HG02623 (cell line): ENCODE data around the gene ARHGAP6.

Experiments
- ATAC-seq: cut with Tn5 transposase; IDR thresholded peaks from one replicate; pipeline ENCODE4 v1.9.1; 2021; ENCODE audit warnings: moderate library complexity; ENCODE audit not compliant: unreplicated experiment

ARHGAP6 gene

DNA sequence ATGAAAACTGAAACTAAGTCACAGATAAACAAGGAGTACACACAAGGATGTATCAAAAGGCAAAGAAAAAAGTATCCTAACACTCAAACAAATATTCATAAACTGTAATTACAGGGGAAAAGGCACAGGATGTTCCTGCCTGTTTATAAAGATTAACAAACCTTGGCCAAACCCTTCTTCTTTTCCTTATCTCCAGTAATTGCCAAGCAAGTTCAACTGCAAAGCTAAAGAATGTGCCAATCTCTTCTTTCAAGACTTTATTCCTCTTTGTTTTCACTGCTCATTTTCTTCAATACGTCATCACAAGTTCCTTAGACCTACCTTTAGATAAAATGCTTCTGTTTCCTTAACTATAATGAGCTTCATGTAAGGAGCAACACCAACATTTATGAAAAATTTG, 201.3 kb downstream of the ARHGAP6 start:
- ATAC-seq: no peak

DNA sequence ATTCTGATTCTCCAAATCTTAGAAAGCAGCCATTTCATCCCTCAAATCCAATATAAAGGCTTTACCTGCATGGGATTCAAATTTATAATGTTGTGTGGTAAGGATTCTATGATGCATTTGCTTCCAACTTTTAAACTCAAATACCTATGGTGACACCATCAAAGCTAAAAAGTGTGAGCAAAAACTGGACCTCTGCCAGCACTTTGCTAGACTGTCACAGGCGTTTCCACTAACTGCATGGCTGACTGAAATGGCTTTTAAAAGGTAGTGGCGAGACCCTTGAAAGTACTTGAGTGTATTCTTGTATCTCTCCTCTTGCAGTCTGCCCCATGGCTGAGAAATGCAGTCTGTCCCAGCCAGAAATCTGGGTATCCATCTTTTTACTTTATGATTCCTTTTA, 203.1 kb downstream of the ARHGAP6 start:
- no peak for ATAC-seq

DNA sequence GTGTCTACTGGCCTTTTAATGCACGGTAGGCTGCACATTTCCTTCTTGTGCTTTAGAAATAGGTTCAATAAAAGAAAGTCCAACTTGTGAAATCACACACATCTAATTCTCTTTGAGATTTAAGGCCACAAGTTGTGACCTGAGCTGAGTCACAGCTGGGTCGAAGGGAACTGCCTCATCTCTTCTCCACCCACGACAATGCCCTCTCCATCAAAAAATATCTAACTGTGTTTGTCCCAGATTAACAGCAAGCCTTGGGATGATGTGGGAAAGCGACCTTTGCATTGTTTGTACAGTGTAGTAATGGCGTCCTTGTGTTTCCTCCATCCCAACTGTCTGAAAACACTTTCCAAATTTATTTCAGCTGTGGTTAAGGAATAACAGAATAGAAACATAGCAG, 203.6 kb downstream of the ARHGAP6 start:
- no peak for ATAC-seq

DNA sequence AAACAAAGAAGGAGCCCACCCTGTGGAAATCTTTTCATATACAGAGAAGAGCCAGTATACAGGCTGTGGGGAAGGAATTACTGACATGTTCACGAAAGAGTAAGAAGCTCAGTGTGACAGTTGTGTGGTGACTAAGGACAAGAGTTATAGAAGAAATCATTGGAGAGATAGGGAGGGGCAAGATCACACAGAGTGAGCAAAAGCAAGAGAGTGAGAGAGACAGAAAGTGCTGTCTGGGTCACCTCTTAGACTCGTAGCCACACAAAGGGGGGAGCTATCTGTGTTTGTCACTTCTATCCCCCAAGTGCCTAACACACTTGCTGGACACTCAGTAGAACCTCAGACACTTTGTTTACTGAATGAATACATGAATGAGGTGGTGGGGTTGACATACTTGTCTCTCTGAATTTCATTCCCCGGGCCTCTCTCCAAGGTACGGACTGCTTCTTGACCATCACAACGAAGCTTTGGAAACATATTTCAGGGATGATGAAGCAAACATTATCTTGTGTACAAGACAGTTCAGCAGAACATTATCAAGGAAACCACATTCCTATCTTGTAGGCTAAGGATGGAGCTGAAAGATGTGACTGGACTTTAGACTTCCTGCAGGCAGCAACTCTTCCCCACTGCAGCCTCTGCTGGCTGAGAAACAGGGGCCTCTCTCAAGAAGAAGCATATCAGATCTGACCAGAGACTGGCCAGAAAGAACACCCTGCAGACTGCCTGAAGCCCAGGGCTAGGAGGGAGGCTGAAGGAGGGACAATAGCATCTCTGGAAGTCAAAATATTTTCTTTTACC, 204.3 kb downstream of the ARHGAP6 start:
- no peak for ATAC-seq

DNA sequence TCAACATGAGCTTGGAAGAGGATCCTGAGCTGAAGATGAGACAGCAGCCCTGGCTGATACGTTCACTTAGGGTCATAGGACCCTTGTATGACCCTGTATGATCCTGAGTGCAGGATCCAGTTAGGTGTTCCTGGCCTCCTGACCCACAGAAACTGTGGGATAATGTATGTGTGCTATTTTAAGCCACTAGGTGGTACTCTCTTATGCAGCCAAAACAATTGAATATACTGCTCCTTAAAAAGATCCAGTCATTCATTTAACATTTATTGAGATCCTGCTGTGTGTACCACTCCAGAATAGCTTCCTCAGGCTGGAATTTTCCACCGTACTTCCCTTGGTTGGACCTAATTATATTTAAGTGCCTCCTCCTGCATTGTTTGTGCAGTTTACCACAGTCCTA, 205.4 kb downstream of the ARHGAP6 start:
- no peak for ATAC-seq

DNA sequence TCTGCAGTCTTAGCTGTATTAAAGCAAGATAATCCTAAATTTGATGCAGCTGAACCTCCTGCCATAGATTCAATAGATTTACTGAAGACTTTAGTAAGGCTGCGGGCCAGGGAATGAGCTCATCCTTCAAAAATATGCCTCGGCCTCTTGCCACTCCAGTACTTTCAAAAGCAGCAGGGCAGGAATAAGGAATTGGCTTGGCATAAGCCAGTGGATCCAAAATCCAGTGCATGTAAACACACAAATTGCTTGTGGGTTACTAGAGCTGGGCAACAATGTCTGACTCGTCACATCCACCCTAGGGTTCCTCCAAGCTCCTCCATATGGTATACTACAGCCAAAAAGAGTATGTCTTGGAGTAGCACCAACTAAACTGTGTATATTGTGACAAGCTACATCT, 207.6 kb downstream of the ARHGAP6 start:
- ATAC-seq: no peak

DNA sequence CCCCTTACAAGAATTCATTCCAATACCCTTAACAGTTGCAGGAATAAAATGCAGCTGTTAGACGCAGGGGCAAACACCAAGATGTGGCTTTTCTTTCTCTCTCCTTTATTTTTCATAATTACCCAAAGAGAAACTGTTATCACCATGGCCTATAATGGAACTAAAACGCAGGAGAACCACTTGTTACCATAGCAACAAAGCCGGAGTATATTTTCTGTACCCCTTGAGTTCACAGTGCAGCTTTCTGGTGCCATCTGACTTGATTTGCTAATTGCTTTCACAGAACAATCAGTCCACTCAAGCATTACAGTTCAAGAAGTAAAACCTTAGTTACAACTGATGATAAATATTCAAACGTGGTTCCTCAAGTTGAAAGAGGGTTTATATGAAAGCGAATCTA, 214.6 kb downstream of the ARHGAP6 start:
- no peak for ATAC-seq

DNA sequence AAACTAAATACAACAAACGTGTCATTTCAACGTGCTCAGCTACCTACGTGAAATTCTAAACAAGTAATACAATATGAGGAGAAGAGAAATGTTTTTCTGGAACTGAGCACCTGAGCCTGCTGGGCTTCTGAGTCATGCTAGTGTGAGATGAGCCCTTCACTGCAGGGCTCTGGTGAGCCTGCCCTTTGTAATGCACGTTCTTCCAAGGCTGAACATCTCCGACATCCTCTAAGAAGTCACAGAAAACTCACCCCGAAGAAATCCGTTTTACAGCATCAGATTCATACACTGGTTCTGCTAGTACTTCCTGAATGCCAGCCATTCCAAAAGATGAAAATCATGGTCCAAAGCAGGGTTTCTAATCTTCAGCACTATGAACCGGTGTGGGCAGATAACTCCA, 215.4 kb downstream of the ARHGAP6 start:
- no peak for ATAC-seq

DNA sequence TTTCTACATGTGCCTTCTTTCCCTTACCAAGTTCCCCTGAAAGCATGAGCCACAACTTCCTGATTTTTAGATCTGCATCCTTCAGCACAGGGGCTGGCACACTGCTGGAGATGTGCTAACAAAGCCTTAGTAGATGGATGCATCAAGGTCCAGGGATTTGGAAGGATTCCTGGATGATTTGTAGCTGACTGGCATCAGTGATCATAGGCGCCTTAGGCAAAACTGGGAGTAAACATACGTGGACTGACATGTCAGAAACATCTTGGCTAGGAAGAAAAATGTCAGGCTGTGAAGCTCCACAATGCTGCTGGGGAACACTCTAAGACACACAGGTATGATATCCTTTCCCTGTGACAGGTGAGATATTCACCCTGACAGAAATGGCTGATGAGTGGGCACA, 216.1 kb downstream of the ARHGAP6 start:
- no peak for ATAC-seq

DNA sequence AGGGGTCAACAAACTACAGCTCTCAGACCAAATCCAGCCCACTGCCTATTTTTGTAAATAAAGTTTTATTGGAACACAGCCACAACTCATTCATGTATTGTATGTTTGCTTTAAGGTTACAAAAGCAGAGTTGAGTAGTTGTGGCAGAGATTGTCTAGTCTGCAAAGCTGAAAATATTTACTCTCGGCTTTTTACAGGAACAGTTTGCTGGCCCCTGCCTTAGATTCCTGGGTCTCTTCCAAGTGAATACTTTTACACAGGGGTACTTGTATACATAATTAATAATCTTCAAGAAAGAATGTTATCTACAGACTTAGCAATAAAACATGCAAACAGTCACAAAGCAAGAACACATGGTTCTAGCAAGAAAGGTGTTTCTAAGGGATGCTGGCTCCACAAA, 218.3 kb downstream of the ARHGAP6 start:
- ATAC-seq: no peak

DNA sequence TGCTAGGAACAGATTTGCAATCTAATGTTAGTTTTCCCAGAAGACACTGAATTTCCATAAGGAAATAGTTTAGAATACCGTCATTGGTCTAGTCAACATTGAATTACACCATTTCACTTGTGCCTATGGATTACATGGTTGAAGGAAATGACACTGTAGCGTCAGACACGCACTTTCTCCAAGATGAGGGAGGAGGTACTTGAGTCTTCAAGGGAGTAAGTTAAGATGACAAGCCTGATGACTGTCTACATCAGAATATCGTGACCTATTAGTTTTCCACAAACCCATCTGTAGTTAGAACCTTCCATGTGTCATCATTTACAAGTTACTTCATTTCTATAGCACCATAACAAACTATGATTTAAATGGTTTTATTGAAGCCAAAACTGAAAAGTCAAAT, 218.8 kb downstream of the ARHGAP6 start:
- ATAC-seq: no peak

DNA sequence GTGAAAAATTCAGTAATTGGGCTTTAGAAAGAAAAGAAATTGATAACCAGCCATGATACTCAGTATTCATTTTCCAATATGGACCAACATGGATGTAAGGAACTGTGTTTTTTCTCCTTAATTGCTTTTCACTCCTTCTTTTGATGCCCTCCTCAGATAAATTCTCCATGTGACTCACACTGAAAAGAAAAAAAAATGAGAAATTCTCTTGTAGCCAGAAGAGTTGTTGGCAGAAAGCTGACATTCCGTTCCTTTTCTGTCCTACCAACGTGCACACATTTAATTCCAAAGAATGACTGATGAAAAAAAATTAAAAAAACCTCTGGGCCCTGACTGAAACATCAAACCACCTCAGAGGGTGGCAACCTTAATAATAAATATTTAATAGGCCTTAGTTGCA, 219.4 kb downstream of the ARHGAP6 start:
- no peak for ATAC-seq

DNA sequence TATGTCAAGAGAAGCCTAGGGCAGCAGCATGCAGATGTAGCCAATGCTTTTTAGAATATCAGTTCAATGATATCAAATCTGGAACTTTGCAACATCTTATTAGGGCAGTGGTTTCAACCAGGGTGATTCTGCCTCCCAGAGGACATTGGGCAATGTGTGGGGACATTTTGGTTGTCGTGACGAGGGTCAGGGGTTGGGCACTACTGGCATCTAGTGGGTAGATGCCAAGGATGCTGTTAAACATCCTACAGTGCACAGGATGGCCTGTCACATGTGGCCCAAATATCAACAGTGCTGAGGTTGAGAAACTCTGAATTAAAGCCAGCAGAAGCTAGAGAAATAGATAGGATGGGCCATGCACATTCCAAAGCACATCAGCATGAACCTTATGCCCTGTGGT, 220.2 kb downstream of the ARHGAP6 start:
- no peak for ATAC-seq

DNA sequence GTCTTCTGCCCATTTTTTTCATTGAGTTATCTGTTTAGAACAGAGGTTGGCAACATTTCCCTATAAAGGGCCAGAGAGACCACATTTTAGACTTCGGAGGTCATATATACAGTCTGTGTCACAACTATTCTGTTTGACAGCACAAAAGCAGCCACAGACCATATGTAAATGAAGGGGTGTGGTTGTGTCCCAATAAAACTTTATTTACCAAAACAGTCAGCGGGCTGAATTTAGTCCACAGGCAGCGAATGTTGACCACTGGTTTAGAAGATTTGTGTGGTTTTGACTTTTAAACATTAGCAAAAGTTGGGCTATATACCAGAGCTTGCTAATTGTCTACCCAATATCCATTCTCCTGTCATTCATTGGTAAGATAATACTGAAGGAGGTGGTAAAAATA, 221.7 kb downstream of the ARHGAP6 start:
- ATAC-seq: no peak

DNA sequence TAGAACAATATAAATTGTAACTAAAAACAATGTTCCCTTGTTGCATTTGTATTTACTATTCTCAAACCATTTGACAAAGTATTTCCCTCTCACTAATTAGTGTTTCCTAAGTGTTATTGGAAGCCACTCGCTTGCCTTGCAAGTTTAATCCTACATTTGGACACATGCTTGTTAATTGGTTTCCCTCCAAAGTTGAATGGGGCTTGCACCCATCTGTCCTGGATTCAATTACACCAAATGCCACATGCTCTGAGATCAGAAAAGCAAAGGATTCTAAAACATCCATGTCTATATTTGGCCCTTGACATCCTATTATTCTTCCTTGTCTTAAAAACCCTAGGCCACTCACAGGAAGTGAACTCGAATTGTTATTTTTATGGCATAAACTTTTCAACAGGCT, 225.9 kb downstream of the ARHGAP6 start:
- ATAC-seq: no peak

DNA sequence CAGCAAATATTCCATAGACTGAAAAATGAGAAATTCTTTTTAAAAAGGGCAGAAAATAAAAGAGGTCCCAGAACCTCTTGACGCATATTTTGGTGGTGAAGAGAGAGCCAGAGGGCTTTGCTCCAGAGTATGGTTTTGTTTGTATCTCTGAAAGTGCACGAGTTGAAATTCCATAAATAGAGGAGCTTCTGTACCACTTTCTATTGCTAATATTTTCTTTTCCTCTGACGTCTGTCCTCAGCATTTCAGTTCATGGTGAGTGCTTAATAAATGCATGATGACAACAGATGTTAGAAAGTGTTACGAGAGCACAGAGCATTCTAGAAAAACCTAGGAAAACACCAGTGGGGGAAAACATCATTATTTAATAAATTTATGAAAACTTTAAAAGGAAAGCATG, 227.0 kb downstream of the ARHGAP6 start:
- no peak for ATAC-seq

DNA sequence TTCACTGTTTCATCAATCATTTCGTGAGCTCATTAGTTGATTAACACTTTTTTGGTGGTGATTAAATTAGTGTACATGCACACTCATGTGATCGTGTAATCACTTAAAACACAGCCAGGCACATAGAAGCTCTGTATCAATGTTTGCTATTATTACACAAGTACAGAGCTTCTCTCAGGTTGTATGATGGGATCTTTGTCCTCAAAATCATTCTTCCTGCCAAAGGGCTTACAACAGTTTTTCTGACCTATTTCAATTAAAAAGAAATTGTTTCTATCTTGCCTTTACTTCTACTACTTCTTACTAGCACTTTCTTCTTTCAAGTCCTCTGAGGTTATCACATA, 227.4 kb downstream of the ARHGAP6 start:
- ATAC-seq: no peak

DNA sequence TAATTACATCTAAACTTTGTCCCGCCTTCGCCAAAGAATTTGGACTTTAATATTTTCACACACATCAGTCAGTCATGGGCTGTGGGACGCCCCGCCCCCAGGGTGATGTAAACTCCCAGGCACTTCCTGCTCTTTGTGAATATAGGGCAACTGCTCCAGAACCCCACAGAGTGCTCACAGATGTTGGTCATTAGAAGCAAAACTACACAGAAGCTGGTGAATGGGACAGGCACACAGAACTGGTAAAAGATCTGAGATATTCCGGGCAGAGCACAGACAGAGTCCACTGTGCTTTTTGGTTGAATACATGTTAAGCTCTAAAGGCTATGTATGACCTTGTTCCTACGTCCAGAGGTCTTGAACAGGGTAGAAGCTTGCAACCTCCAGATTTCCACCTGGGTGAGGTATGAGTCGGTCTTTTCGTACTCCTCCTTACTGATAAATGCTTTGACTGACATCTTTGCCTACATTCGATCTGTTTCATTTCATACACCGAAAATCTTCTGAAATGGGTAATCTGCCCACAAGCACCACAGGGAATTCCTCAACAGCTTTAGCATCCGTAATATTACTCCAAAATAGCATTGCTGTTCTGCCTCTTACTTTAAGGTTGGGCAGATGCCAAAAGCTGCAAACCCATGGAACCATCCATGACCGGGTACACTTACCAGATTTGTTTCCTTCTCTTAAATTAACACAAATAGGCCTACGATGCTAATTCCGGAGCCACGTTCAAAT, 227.9 kb downstream of the ARHGAP6 start:
- no peak for ATAC-seq

DNA sequence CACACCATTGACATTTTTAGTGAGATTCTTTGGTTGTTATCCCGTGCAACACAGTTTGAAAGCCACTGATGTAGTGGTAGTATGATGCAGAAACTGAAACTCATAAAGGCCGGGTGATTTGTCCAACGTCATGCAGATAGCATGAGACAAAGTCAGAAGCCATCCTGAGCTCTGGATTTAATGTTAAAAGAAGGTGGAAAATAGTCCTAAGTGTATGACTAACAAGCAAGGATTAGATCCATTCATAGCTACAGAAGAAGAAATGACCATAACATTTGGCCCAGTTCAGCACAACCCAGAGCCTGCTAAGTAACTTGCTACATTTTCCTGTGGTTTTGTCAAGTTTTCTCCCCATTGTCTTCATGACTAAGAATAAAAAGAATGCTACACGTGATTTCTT, 230.2 kb downstream of the ARHGAP6 start:
- no peak for ATAC-seq

DNA sequence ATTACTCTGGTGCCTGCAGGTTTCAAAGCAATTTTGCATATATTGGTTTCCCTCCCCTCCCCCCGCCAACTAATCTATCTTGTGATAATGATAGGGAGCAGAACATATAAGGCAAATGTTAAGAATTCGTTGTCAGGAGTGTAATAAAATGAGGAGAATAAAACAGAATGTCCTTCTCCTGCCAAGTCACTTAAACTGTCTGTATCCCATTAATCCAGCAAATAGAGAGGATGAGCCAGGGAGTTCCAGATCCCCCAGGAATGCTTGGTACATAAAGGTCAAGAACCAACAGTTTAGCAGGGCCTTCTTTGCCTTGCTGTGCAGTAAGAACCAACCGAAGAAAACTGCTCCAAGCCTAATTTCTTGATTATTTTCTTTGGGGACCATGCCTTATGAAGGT, 231.1 kb downstream of the ARHGAP6 start:
- ATAC-seq: no peak

DNA sequence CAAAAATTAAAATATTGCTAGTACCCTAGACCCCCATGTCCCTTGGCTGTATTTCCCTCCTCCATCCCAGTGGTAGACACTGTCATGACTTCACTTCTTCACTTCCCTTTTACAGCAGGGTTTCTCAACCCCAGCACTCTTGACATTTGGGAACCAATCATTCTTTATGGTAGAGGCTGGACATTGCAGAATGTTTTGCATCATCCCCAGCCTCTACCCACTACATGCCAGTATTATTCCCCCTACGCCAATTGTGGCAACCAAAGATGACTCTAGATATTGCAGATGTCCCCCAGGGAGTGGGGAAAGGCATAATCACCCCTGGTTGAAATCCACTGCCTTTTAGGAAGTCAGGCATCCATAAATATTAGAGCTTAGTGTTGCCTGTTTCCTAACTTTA, 233.9 kb downstream of the ARHGAP6 start:
- no peak for ATAC-seq

DNA sequence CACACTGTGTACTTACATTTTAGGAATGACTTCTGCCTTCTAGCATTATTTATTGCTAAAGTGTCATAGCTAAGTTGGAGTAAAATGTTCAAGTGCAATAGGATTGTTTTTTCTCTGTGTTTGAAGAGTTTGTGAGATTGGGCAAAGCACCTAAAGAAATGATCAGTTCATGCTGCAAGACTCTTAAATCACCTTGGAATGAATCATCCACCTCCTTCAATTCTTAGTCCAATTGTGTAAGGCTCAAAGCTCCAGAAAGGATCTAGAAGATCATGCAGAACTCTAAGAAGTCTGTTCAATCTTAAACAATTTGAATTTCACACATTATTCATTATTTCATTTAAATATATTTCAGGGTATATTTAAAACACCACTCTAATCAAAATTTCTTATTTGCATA, 235.4 kb downstream of the ARHGAP6 start:
- no peak for ATAC-seq
